ENCODE results near the gene SCML1. TPM values are rescaled to one million over a fixed set of nuclear protein-coding genes. Genes with fewer than 3 reads are reported as not detected.

Gene SCML1
- total RNA-seq, 1 experiment from 2014 or later = 2.7 TPM

- Histone ChIP-seq H4K20me1 (ENCODE audit: insufficient read depth) (no peaks in the 10 kb centered on the region), H3K27ac (ENCODE audit: low read depth, low read length) (no peak overlapping the region), H3K27me3 (ENCODE audit: insufficient read depth, low read length) (peaks cover 34% of the 10 kb centered on the region; the same call in 1 of the 2 replicates), H2AFZ (ENCODE audit: low read depth, low read length, poor library complexity, severe bottlenecking) (no peak overlapping the region), H3K4me1 (ENCODE audit: control insufficient read depth in 1 of 2, insufficient read depth in 2 of 2, low read length in 2 of 2) (no peaks in the 10 kb centered on the region), H3K4me2 (ENCODE audit: low read length) (no peak overlapping the region), H3K9ac (ENCODE audit: low read length) (no peak overlapping the region), H3K4me3 (replicated peaks in 1 of 2; ENCODE audit: low read depth in 1 of 2, low read length in 2 of 2) (no peak overlapping the region), H3K9me3 (ENCODE audit: control insufficient read depth in 1 of 2, insufficient read depth in 1 of 2, low read depth in 1 of 2, low read length in 2 of 2) (no peaks in the 10 kb centered on the region), H3K79me2 (ENCODE audit: insufficient read depth, low read length) (no peaks in the 10 kb centered on the region), H3K9me2 (ENCODE audit: insufficient read depth) (no peaks in the 10 kb centered on the region), H3K36me3 (ENCODE audit: control insufficient read depth in 1 of 2, insufficient read depth in 2 of 2, low read length in 2 of 2) (no peaks in the 10 kb centered on the region)
- ChIA-PET RAD21 (ENCODE audit: low non-redundant PET in 1 of 2, low total read pairs in 2 of 2, uncharacterized antibody in 2 of 2, unreplicated experiment in 2 of 2) (no interaction called here), POLR2A (no interaction called here), CTCF (no interaction called here)
- intact Hi-C loops (cut with micrococcal nuclease) = no loop called here
- ATAC-seq (no peak), DNase-seq (ENCODE audit: low read depth, low spot score) (no peak)
- no TSS peak for BruUV-seq (replicated peaks)
- TF ChIP-seq CEBPB (IDR thresholded peaks at IDR 0.05; ENCODE audit: low read depth) (no peak), EGR1 (IDR thresholded peaks at IDR 0.05; ENCODE audit: low read depth) (no peak), JUND (IDR thresholded peaks at IDR 0.05) (no peak), POLR2A (IDR thresholded peaks at IDR 0.05; ENCODE audit: borderline replicate concordance, extremely low read depth, insufficient read depth, insufficient read length) (no peak), SP1 (IDR thresholded peaks at IDR 0.05; ENCODE audit: low read depth) (no peak)
Measured at GRCh38 chrX:17773221-17773876, 36.1 kb downstream of the SCML1 start.

DNA sequence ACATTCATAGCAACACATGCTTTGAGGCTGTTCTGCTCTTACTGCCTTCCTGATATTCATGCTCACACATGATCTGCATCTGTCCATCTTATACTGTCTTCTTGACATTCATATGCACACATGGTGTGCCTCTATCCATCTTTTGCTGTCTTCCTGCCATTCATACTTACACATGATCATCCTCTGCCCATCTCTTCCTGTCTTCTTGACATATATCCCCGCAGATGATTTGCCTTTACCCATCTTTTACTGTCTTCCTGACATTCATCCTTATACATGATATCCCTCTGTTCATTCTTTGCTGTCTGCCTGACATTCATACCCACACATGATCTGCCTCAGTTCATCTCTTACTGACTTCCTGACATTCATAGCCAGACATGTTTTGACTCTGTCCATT lies 36.8 kb downstream of the SCML1 start:
- no TSS peak for BruUV-seq (replicated peaks)
- TF ChIP-seq EZH2phosphoT487 (IDR thresholded peaks at IDR 0.05; ENCODE audit: borderline replicate concordance) = no peak
- no peak for TF ChIP-seq YY1 (IDR thresholded peaks at IDR 0.05; ENCODE audit: extremely low read depth, insufficient replicate concordance, low read depth, low read length)
- no peak for TF ChIP-seq ZNF274 (IDR thresholded peaks at IDR 0.05; ENCODE audit: low read depth, low read length)
- no peak for TF ChIP-seq SP1 (IDR thresholded peaks at IDR 0.05; ENCODE audit: low read depth)

More for the DNA sequence above, 36.8 kb downstream of the SCML1 start:
- Histone ChIP-seq H3K9ac (ENCODE audit: low read length) (no peak overlapping the region), H4K20me1 (ENCODE audit: insufficient read depth) (no peaks in the 10 kb centered on the region), H2AFZ (ENCODE audit: low read depth, low read length, poor library complexity, severe bottlenecking) (no peak overlapping the region), H3K9me3 (ENCODE audit: control insufficient read depth in 1 of 2, insufficient read depth in 1 of 2, low read depth in 1 of 2, low read length in 2 of 2) (no peaks in the 10 kb centered on the region), H3K4me3 (replicated peaks in 1 of 2; ENCODE audit: low read depth in 1 of 2, low read length in 2 of 2) (no peak overlapping the region), H3K27me3 (ENCODE audit: insufficient read depth, low read length) (peaks cover 34% of the 10 kb centered on the region; the same call in 1 of the 2 replicates), H3K79me2 (ENCODE audit: insufficient read depth, low read length) (no peaks in the 10 kb centered on the region), H3K4me2 (ENCODE audit: low read length) (no peak overlapping the region), H3K36me3 (ENCODE audit: control insufficient read depth in 1 of 2, insufficient read depth in 2 of 2, low read length in 2 of 2) (no peaks in the 10 kb centered on the region), H3K4me1 (ENCODE audit: control insufficient read depth in 1 of 2, insufficient read depth in 2 of 2, low read length in 2 of 2) (no peaks in the 10 kb centered on the region), H3K27ac (ENCODE audit: low read depth, low read length) (no peak overlapping the region), H3K9me2 (ENCODE audit: insufficient read depth) (no peaks in the 10 kb centered on the region)
- DNase-seq (ENCODE audit: low read depth, low spot score) = no peak
- intact Hi-C loops (cut with micrococcal nuclease) = no loop called here
- RAD21 ChIA-PET (ENCODE audit: low non-redundant PET in 1 of 2, low total read pairs in 2 of 2, uncharacterized antibody in 2 of 2, unreplicated experiment in 2 of 2) = no interaction called here
- CTCF ChIA-PET = no interaction called here
- ATAC-seq = no peak
- POLR2A ChIA-PET = no interaction called here

All from HCT116 (cell line).